ENCODE measurements around the gene CLEC18A. TPM values are rescaled to one million over a fixed set of nuclear protein-coding genes. Genes with fewer than 3 reads are reported as not detected.

Gene CLEC18A
- 0.09 to 0.23 TPM (median 0.14 TPM) in 4 of 5 replicates, not detected in the other for total RNA-seq (2022; extraction: Qiagen RNA extraction)

GRCh38 chr16:69951017-69951671 is at the start of gene CLEC18A:
CLEC18A (plus strand) TSS chr16:69951334; CDS start chr16:69951367, 33 bp downstream.

Other genes starting within 250 kb of the CLEC18A start
- gene NQO1, start 224.8 kb upstream of the CLEC18A start, total RNA-seq (2022; extraction: Qiagen RNA extraction), result 2,344 to 2,461 TPM (median 2,449 TPM) in 5 replicates
- gene NOB1, start 196.4 kb upstream of the CLEC18A start, total RNA-seq (2022; extraction: Qiagen RNA extraction), result 108 to 122 TPM (median 110 TPM) in 5 replicates
- gene WWP2, start 189.0 kb upstream of the CLEC18A start, total RNA-seq (2022; extraction: Qiagen RNA extraction), result 21.0 to 23.9 TPM (median 23.1 TPM) in 5 replicates
- gene PDPR, start 163.0 kb downstream of the CLEC18A start, total RNA-seq (2022; extraction: Qiagen RNA extraction), result 12.9 to 17.7 TPM (median 14.8 TPM) in 5 replicates
- gene CLEC18C, start 222.5 kb downstream of the CLEC18A start, total RNA-seq (2022; extraction: Qiagen RNA extraction), result 0.06 to 0.16 TPM in 2 of 5 replicates, not detected in the others